Peyer's patch (tissue), 4 donors: Measurements from ENCODE around the gene RBM20.

Experiments
- POLR2A ChIP-seq, 2 donors: fragments of 450-650 bp; IDR thresholded peaks; one replicate each; pipeline ENCODE4 v1.5.1; 2017; ENCODE audit warnings: antibody characterized with exemption in 2 of 2, mild to moderate bottlenecking in 2 of 2, moderate library complexity in 2 of 2
- TF ChIP-seq, protein P1 (sequence below), 6 experiments: fragments of 450-650 bp in 4 of 6; fragments of 200-600 bp in 2 of 6; sonication (generic) in 1 of 6; IDR thresholded peaks; one replicate each; pipeline ENCODE4 v1.5.1; 2017 to 2019; ENCODE audit warnings: antibody characterized with exemption in 6 of 6, mild to moderate bottlenecking in 3 of 6, moderate library complexity in 1 of 6

DNA sequence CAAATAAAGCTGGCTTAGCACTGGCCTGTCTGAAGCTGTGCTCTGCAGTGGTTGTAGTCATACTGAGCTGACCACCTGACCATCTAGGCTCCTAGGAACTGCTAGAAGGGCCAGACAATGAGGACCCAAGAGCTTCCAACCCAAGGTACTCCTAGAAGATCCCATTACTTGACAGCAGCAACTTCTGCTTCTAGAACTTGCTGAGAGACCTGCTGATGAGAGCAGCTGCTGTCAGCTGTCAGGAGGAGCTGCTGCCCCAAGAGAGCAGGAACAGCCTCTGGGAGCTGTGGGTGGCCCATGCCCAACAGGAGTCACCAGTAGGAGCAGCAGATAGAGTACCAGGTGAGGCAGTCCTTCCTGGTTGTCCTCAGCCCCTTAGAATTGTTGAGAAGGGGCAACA lies 70.2 kb downstream of the RBM20 start:
- TF ChIP-seq, protein P1, sequence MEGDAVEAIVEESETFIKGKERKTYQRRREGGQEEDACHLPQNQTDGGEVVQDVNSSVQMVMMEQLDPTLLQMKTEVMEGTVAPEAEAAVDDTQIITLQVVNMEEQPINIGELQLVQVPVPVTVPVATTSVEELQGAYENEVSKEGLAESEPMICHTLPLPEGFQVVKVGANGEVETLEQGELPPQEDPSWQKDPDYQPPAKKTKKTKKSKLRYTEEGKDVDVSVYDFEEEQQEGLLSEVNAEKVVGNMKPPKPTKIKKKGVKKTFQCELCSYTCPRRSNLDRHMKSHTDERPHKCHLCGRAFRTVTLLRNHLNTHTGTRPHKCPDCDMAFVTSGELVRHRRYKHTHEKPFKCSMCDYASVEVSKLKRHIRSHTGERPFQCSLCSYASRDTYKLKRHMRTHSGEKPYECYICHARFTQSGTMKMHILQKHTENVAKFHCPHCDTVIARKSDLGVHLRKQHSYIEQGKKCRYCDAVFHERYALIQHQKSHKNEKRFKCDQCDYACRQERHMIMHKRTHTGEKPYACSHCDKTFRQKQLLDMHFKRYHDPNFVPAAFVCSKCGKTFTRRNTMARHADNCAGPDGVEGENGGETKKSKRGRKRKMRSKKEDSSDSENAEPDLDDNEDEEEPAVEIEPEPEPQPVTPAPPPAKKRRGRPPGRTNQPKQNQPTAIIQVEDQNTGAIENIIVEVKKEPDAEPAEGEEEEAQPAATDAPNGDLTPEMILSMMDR (IDR thresholded peaks at IDR 0.05): no peak
- TF ChIP-seq POLR2A (IDR thresholded peaks at IDR 0.05): no peak
